SKM-1 (cell line): ENCODE measurements around the gene PI4KA.
"Not testable (repeated sequence)": the region's sequence is repeated elsewhere in the genome, so short reads cannot be mapped to it uniquely, and the experiment has no call there.

Source experiments
- DNase-seq: peaks from one replicate; lab custom pipeline; 2025; ENCODE audit not compliant: unreplicated experiment; lab: John Stamatoyannopoulos, UW

Gene PI4KA

GRCh38 chr22:20779014-20779817 is 79.4 kb downstream of the PI4KA start:
- DNase-seq = no peak

GRCh38 chr22:20777420-20778177 is 81.0 kb downstream of the PI4KA start:
- no peak for DNase-seq

- no peak for DNase-seq
Observed at GRCh38 chr22:20776624-20777405, 81.8 kb downstream of the PI4KA start.

GRCh38 chr22:20775342-20775895 is 83.2 kb downstream of the PI4KA start:
- no peak for DNase-seq

- no peak for DNase-seq
Observed at GRCh38 chr22:20774882-20775281, 83.7 kb downstream of the PI4KA start.

GRCh38 chr22:20773793-20774212 is 84.8 kb downstream of the PI4KA start, which contains the start of gene SERPIND1:
Gene SERPIND1 (plus strand): TSS chr22:20774113. CDS start chr22:20779313, 5,200 bp downstream.
- DNase-seq = no peak

- DNase-seq = no peak
Observed at GRCh38 chr22:20771918-20772625, 86.5 kb downstream of the PI4KA start.

GRCh38 chr22:20769496-20769826 is 89.2 kb downstream of the PI4KA start:
- not testable (repeated sequence) for DNase-seq

- DNase-seq = no peak
Observed at GRCh38 chr22:20766530-20766929, 92.1 kb downstream of the PI4KA start.

- no peak for DNase-seq
Observed at GRCh38 chr22:20765938-20766337, 92.7 kb downstream of the PI4KA start.

GRCh38 chr22:20764729-20765128 is 93.9 kb downstream of the PI4KA start:
- DNase-seq = no peak

- no peak for DNase-seq
Observed at GRCh38 chr22:20764471-20764720, 94.2 kb downstream of the PI4KA start.

GRCh38 chr22:20763630-20764470 is 94.8 kb downstream of the PI4KA start:
- DNase-seq = no peak

- no peak for DNase-seq
Observed at GRCh38 chr22:20762233-20762796, 96.3 kb downstream of the PI4KA start.

- no peak for DNase-seq
Observed at GRCh38 chr22:20761536-20761935, 97.1 kb downstream of the PI4KA start.

GRCh38 chr22:20760084-20760483 is 98.5 kb downstream of the PI4KA start:
- no peak for DNase-seq

GRCh38 chr22:20758688-20759087 is 99.9 kb downstream of the PI4KA start:
- no peak for DNase-seq

GRCh38 chr22:20756846-20757245 is 101.8 kb downstream of the PI4KA start:
- DNase-seq = no peak

- no peak for DNase-seq
Observed at GRCh38 chr22:20752873-20753272, 105.7 kb downstream of the PI4KA start.
